ENCODE measurements around the gene VSNL1.

Gene VSNL1

GRCh38 chr2:17616405-17616804 lies 75.9 kb downstream of the VSNL1 start (continued):
- no peak for TF ChIP-seq PRDM10 (tag by site-specific recombination; IDR thresholded peaks at IDR 0.05)
- TF ChIP-seq ZFHX2 (tag by site-specific recombination; conservative IDR thresholded peaks at IDR 0.05), result no peak
- TF ChIP-seq PBX3 (CRISPR knock-in tag; IDR thresholded peaks at IDR 0.05), result no peak
- no peak for TF ChIP-seq KLF9 (tag by site-specific recombination; IDR thresholded peaks at IDR 0.05; ENCODE audit: low read depth)
- TF ChIP-seq KLF1 (tag by site-specific recombination; IDR thresholded peaks at IDR 0.05), result no peak
- TF ChIP-seq ZNF558 (tag by site-specific recombination; IDR thresholded peaks at IDR 0.05), result no peak

- Histone ChIP-seq H3K36me3 (ENCODE audit: control insufficient read depth in 2 of 2, insufficient read depth in 1 of 2, low read length in 2 of 2) (no peaks in the 10 kb centered on the region), H3K27ac (ENCODE audit: extremely low read depth, low read depth, low read length) (no peak overlapping the region), H3K9me3 (ENCODE audit: control insufficient read depth, insufficient read depth, low read depth, low read length) (no peaks in the 10 kb centered on the region), H3K4me3 (ENCODE audit: low read depth, low read length) (no peak overlapping the region), H3K4me1 (ENCODE audit: control insufficient read depth, insufficient read depth, low read length) (no peaks in the 10 kb centered on the region)
- POLR2A ChIA-PET, result interaction anchor here (0.7 kb wide), 1 partner anchor 9 kb away, joined by 4 read pairs; no protein-coding TSS in a partner anchor
- CTCF ChIA-PET, result interaction anchor here (0.9 to 1.4 kb wide), 2 partner anchors 10 to 28 kb away, joined by 3 read pairs; no protein-coding TSS in a partner anchor
- TF ChIP-seq ZNF223 (tag by site-specific recombination; IDR thresholded peaks at IDR 0.05) (no peak), ZNF639 (tag by site-specific recombination; IDR thresholded peaks at IDR 0.05) (no peak), ZSCAN30 (tag by site-specific recombination; IDR thresholded peaks at IDR 0.05) (no peak), ZNF138 (tag by site-specific recombination; IDR thresholded peaks at IDR 0.05; ENCODE audit: borderline replicate concordance) (no peak), ZNF274 (IDR thresholded peaks at IDR 0.05; ENCODE audit: low read length) (no peak), ZNF274 (tag by site-specific recombination; IDR thresholded peaks at IDR 0.05; ENCODE audit: borderline replicate concordance) (no peak), BCL11B (tag by site-specific recombination; IDR thresholded peaks at IDR 0.05; ENCODE audit: low read depth) (no peak), HOXA7 (CRISPR knock-in tag; IDR thresholded peaks at IDR 0.05; ENCODE audit: borderline replicate concordance) (no peak), ZNF174 (tag by site-specific recombination; IDR thresholded peaks at IDR 0.05) (no peak), FEZF1 (tag by site-specific recombination; IDR thresholded peaks at IDR 0.05) (no peak), ZNF24 (tag by site-specific recombination; IDR thresholded peaks at IDR 0.05) (no peak), ZNF600 (tag by site-specific recombination; IDR thresholded peaks at IDR 0.05) (no peak), OSR2 (tag by site-specific recombination; IDR thresholded peaks at IDR 0.05) (no peak), ZNF837 (tag by site-specific recombination; IDR thresholded peaks at IDR 0.05) (no peak), ZNF2 (tag by site-specific recombination; IDR thresholded peaks at IDR 0.05) (no peak), ZNF664 (tag by site-specific recombination; IDR thresholded peaks at IDR 0.05) (no peak), ZNF133 (tag by site-specific recombination; IDR thresholded peaks at IDR 0.05) (no peak), ZNF404 (tag by site-specific recombination; IDR thresholded peaks at IDR 0.05) (no peak), ATF2 (tag by site-specific recombination; IDR thresholded peaks at IDR 0.05; ENCODE audit: low read depth) (no peak), ZNF658 (tag by site-specific recombination; IDR thresholded peaks at IDR 0.05) (no peak)
Measured at GRCh38 chr2:17617516-17617915, 77.0 kb downstream of the VSNL1 start.

Measured in HEK293 (cell line).